Progenitor cell of endocrine pancreas (in vitro differentiated cells): ENCODE data around the gene AMZ1. TPM values are rescaled to one million over a fixed set of nuclear protein-coding genes. Genes with fewer than 3 reads are reported as not detected.

Experiments
- DNase-seq: peaks from one replicate; pipeline ENCODE4 v3.0.0; 2021; ENCODE audit warnings: low spot score; ENCODE audit not compliant: unreplicated experiment
- H3K27ac Mint-ChIP-seq: 2 replicates; pipeline ENCODE4 v1.8.0; 2021; ENCODE audit warnings: mild to moderate bottlenecking, moderate library complexity, mixed read lengths
- H3K27me3 Mint-ChIP-seq: 2 replicates; pipeline ENCODE4 v1.8.0; 2021; ENCODE audit warnings: mixed read lengths
- H3K36me3 Mint-ChIP-seq: 2 replicates; pipeline ENCODE4 v1.8.0; 2022; ENCODE audit warnings: mixed read lengths; ENCODE audit not compliant: insufficient read depth
- H3K4me1 Mint-ChIP-seq: 2 replicates; pipeline ENCODE4 v1.8.0; 2021; ENCODE audit warnings: low read depth, mixed read lengths
- H3K4me3 Mint-ChIP-seq: 2 replicates; pipeline ENCODE4 v1.8.0; 2021; ENCODE audit warnings: low read depth, mild to moderate bottlenecking, moderate library complexity, mixed read lengths
- H3K9me3 Mint-ChIP-seq: 2 replicates; pipeline ENCODE4 v1.8.0; 2021; ENCODE audit warnings: low read depth, mixed read lengths
- CTCF ChIP-seq: fragments of 200-600 bp; sonication (generic); IDR thresholded peaks from one replicate; pipeline ENCODE4 v1.5.0; 2021; ENCODE audit warnings: antibody characterized with exemption, mild to moderate bottlenecking; ENCODE audit not compliant: unreplicated experiment
- total RNA-seq: library from RNA; stranded (reverse); gene quantifications from 2 replicates; pipeline ENCODE4 v1.2.1, GENCODE V29; 2021

Gene AMZ1
- total RNA-seq, 1 donor from 2014 or later = 0.19 TPM

- TF ChIP-seq CTCF = peak; percentile 49
- no peak for DNase-seq
- no peak overlapping the region for H3K4me3 Mint-ChIP-seq
- H3K9me3 Mint-ChIP-seq = peaks cover 5% of the 10 kb centered on the region
- peaks cover 8% of the 10 kb centered on the region for H3K4me1 Mint-ChIP-seq
- peaks cover 30% of the 10 kb centered on the region for H3K36me3 Mint-ChIP-seq
- H3K27me3 Mint-ChIP-seq = no peaks in the 10 kb centered on the region
- peak overlapping the region; percentile 51 for H3K27ac Mint-ChIP-seq
These were observed 72.3 kb downstream of the AMZ1 start for GRCh38 chr7:2760098-2760889.

- Mint-ChIP-seq H3K4me3 (no peak overlapping the region), H3K27ac (no peak overlapping the region), H3K27me3 (no peaks in the 10 kb centered on the region), H3K36me3 (peaks cover 24% of the 10 kb centered on the region), H3K9me3 (peaks cover under 1% of the 10 kb centered on the region), H3K4me1 (peaks cover 8% of the 10 kb centered on the region)
- TF ChIP-seq CTCF = no peak
- DNase-seq = no peak
These were observed 73.2 kb downstream of the AMZ1 start for GRCh38 chr7:2761131-2761624.

- DNase-seq = no peak
- H3K27me3 Mint-ChIP-seq = no peaks in the 10 kb centered on the region
- H3K27ac Mint-ChIP-seq = peak overlapping the region; percentile 76
- TF ChIP-seq CTCF = no peak
- no peaks in the 10 kb centered on the region for H3K9me3 Mint-ChIP-seq
- H3K4me1 Mint-ChIP-seq = peaks cover 8% of the 10 kb centered on the region
- no peak overlapping the region for H3K4me3 Mint-ChIP-seq
- H3K36me3 Mint-ChIP-seq = peaks cover 20% of the 10 kb centered on the region
These were observed 73.9 kb downstream of the AMZ1 start for GRCh38 chr7:2761801-2762497.

GRCh38 chr7:2763597-2763996 is 75.6 kb downstream of the AMZ1 start:
- Mint-ChIP-seq H3K27me3 (no peaks in the 10 kb centered on the region), H3K9me3 (no peaks in the 10 kb centered on the region), H3K36me3 (peaks cover 22% of the 10 kb centered on the region), H3K27ac (peak overlapping the region; percentile 49), H3K4me3 (no peak overlapping the region), H3K4me1 (peaks cover 4% of the 10 kb centered on the region)
- TF ChIP-seq CTCF = no peak
- no peak for DNase-seq

- DNase-seq = no peak
- Mint-ChIP-seq H3K36me3 (peaks cover 27% of the 10 kb centered on the region), H3K4me3 (no peak overlapping the region), H3K27ac (peak overlapping the region; percentile 69), H3K9me3 (no peaks in the 10 kb centered on the region), H3K27me3 (no peaks in the 10 kb centered on the region), H3K4me1 (peaks cover 4% of the 10 kb centered on the region)
- no peak for TF ChIP-seq CTCF
These were observed 76.6 kb downstream of the AMZ1 start for GRCh38 chr7:2764621-2765020.

Other genes with a start within 250 kb of the AMZ1 start
- not detected in 2 replicates for gene GRIFIN, start 211.8 kb upstream of the AMZ1 start, total RNA-seq
- 9.7 and 10.6 TPM in 2 replicates for gene LFNG, start 168.4 kb upstream of the AMZ1 start, total RNA-seq
- gene BRAT1, start 132.7 kb upstream of the AMZ1 start, total RNA-seq = 43.1 and 43.7 TPM in 2 replicates
- 32.5 and 33.5 TPM in 2 replicates for gene IQCE, start 129.2 kb upstream of the AMZ1 start, total RNA-seq
- 166 and 170 TPM in 2 replicates for gene TTYH3, start 56.2 kb upstream of the AMZ1 start, total RNA-seq
- 65.4 and 68.6 TPM in 2 replicates for gene GNA12, start 156.1 kb downstream of the AMZ1 start, total RNA-seq